Esophagus squamous epithelium (tissue), 5 donors: Measurements from ENCODE around the gene CASK. TPM values are rescaled to one million over a fixed set of nuclear protein-coding genes. Genes with fewer than 3 reads are reported as not detected.
"Not testable (repeated sequence)": the region's sequence is repeated elsewhere in the genome, so short reads cannot be mapped to it uniquely, and the experiment has no call there.

Experiments
- DNase-seq: peaks from one replicate; lab custom pipeline; 2025; lab: John Stamatoyannopoulos, UW
- H3K27ac ChIP-seq, 4 donors: fragments of 200-600 bp; sonication (generic); one replicate each; pipeline ENCODE4 v1.5.1; 2016 to 2019; ENCODE audit warnings: mild to moderate bottlenecking in 1 of 4
- H3K27me3 ChIP-seq, 4 donors: fragments of 200-600 bp; sonication (generic); 1 replicate in 3 of 4; 2 replicates in 1 of 4; pipeline versions ENCODE4 v1.5.1 to v1.6.0; 2017 to 2021; ENCODE audit warnings: antibody characterized with exemption in 1 of 4
- H3K36me3 ChIP-seq, 3 donors: fragments of 200-600 bp; sonication (generic); one replicate each; pipeline ENCODE4 v1.5.1; 2016 to 2019
- H3K4me1 ChIP-seq, 3 donors: fragments of 200-600 bp; sonication (generic); one replicate each; pipeline ENCODE4 v1.5.1; 2017 to 2019
- H3K4me3 ChIP-seq, 4 donors: fragments of 200-600 bp; sonication (generic); 1 replicate in 3 of 4; 2 replicates in 1 of 4; pipeline ENCODE4 v1.5.1; 2016 to 2019; ENCODE audit warnings: mild to moderate bottlenecking in 2 of 4, moderate library complexity in 1 of 4
- H3K9me3 ChIP-seq, 3 donors: fragments of 200-600 bp; sonication (generic); one replicate each; pipeline ENCODE4 v1.5.1; 2016 to 2019
- POLR2A ChIP-seq, 4 donors: fragments of 450-650 bp; IDR thresholded peaks; one replicate each; pipeline ENCODE4 v1.6.1; 2017; ENCODE audit warnings: antibody characterized with exemption in 4 of 4, mild to moderate bottlenecking in 4 of 4, moderate library complexity in 3 of 4
- WGBS, 2 donors: methylation state at CpG; one replicate each; pipeline ENCODE4 v1.1.5; 2018; 5-methylcytosine and 5-hydroxymethylcytosine counted together
- intact Hi-C: fragments of 100-400 bp; cut with DNase I; formaldehyde crosslinking; loops from one replicate; pipeline ENCODE4 v1.15.0; 2022
- total RNA-seq, 4 donors: library from RNA; depleted of rRNA; stranded (reverse); fragments of >200 nt; gene quantifications; one replicate each; pipeline ENCODE4 v1.1.0, GENCODE V29; 2016
- TF ChIP-seq, protein P1 (sequence below), 6 experiments: fragments of 450-650 bp in 4 of 6; fragments of 200-600 bp in 2 of 6; sonication (generic) in 2 of 6; IDR thresholded peaks; one replicate each; pipeline ENCODE4 v1.5.1; 2016 to 2019; ENCODE audit warnings: antibody characterized with exemption in 6 of 6, mild to moderate bottlenecking in 4 of 6, moderate library complexity in 4 of 6
- donor health status: DM: yes; HTN: yes; CAD: no.

CASK gene
- total RNA-seq, 4 donors from 2014 or later: 32.3 to 57.4 (median 36.0) TPM

DNA sequence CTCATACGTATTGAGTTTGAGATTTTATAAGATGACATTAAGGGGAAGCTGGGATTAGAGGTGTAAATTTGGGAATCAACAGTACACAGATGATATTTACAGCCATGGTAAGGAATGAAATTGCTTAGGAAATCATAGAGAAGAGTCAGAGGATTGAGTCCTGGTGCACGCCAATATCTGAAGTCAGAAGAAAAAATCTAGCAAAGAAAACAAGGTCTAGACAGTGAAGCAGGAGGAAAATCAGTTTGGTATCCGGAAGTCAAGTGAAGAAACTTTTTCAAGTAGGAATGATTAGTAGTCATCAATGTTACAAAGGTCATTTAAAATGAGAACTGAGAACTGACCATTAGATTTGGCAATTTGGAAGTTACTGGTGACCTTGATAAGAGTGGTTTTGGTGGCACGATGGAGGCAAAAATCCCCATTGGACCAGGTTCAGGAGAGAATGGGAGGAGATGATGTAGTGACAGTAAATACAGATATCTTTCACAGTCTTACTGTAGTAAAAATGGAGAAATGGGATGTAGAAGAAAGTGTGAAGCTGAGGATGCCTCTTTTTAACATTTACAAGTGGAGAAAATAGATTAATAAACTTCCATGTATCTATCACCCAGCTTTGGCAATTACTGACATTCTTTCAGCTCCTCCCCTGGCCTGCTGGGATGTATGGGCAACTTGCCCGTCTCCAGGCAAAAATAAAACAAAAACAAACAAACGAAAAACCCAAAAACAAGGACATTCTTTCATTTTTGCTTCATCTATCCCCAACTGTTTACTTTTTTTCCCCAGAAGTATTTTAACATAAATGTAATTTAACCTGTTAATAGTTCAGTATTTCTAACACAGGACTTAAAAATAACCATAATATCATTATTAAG, 245.9 kb downstream of the CASK start:
- TF ChIP-seq, protein P1, sequence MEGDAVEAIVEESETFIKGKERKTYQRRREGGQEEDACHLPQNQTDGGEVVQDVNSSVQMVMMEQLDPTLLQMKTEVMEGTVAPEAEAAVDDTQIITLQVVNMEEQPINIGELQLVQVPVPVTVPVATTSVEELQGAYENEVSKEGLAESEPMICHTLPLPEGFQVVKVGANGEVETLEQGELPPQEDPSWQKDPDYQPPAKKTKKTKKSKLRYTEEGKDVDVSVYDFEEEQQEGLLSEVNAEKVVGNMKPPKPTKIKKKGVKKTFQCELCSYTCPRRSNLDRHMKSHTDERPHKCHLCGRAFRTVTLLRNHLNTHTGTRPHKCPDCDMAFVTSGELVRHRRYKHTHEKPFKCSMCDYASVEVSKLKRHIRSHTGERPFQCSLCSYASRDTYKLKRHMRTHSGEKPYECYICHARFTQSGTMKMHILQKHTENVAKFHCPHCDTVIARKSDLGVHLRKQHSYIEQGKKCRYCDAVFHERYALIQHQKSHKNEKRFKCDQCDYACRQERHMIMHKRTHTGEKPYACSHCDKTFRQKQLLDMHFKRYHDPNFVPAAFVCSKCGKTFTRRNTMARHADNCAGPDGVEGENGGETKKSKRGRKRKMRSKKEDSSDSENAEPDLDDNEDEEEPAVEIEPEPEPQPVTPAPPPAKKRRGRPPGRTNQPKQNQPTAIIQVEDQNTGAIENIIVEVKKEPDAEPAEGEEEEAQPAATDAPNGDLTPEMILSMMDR (IDR thresholded peaks at IDR 0.05): no peak
- DNase-seq: no peak
- Histone ChIP-seq H3K9me3 (no peaks in the 10 kb centered on the region), H3K4me3 (no peak overlapping the region), H3K27me3 (no peaks in the 10 kb centered on the region), H3K27ac (no peak overlapping the region), H3K36me3 (no peaks in the 10 kb centered on the region), H3K4me1 (no peaks in the 10 kb centered on the region)
- intact Hi-C loops: no loop called here
- 68 to 69% methylated on average over 6 of the region's 6 CpGs for WGBS, 2 donors

DNA sequence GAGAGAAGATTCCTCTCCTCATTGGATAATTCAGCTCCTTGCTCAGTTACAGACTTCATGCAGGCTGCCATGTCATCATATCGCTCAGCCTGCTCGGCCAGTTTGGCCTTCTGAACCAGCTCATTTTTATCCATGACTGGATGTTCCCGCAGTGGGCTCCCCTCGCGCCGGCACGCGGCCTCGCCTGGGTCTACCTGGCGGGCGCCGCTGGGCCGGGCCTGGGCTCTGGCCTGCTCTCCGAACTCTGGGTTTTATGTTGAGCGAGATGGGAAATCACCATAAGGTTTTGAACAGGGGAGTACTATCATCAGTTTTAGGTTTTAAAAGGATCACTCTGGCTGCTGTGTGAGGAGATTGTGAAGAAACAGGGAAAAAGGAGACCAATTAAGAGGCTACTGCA, 247.0 kb downstream of the CASK start:
- H3K27me3 ChIP-seq, H3K9me3 ChIP-seq, H3K36me3 ChIP-seq, H3K27ac ChIP-seq, intact Hi-C loops, H3K4me3 ChIP-seq, H3K4me1 ChIP-seq, DNase-seq: not testable (repeated sequence)
- WGBS, 2 donors: 98% methylated on average over 4 of the region's 15 CpGs; no CpG with 5 or more reads in 1 of the 2 donors

DNA sequence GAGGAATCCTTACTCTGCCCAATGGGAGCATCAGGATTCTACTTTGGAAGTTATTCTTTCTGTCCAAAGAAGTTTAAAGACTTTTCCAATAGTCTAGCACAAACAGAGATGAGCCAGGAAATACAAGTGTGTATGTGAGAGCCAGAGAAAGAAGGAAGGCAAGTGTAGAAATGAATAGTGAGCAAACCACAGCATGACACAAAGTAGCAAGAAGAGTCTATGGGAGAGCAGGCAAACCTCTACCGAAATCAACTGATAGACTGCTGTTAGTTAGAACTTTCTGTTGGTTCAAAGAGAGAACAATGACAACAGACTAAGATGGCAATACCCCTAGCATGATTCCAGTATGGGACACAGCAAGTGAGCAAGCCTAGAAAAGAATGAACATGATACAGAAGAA, 250.7 kb downstream of the CASK start:
- Histone ChIP-seq H3K27ac (no peak overlapping the region), H3K4me1 (no peaks in the 10 kb centered on the region), H3K36me3 (peaks cover 0 to 5% (median 0%) of the 10 kb centered on the region in 3 donors), H3K4me3 (no peak overlapping the region), H3K9me3 (no peaks in the 10 kb centered on the region), H3K27me3 (no peaks in the 10 kb centered on the region)
- WGBS, 2 donors: 70 to 74% methylated on average over 1 of the region's 1 CpG
- DNase-seq: no peak
- TF ChIP-seq, protein P1 (IDR thresholded peaks at IDR 0.05): no peak
- no peak for TF ChIP-seq POLR2A (IDR thresholded peaks at IDR 0.05)
- intact Hi-C loops: no loop called here

DNA sequence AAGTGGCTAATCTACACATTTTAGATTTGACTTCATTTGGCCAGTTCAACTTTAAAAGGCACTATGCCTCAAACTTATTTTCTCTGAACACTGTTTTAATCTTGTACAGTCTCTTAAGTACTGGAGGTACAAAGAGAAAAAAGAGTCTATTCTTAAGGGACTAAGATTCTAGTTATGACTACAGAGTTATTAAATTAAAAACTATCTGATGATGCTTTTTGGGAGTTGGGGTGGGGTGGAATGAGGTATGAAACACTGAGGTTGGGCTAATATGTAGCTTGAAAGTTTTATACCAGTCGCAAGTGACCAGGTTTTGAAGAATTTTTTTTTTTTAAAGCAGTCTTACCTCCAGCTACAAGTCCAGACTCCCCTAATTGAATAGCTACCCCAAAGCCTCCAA, 252.3 kb downstream of the CASK start:
- intact Hi-C loops: no loop called here
- Histone ChIP-seq H3K27me3 (no peaks in the 10 kb centered on the region), H3K4me3 (no peak overlapping the region), H3K36me3 (peaks cover 0 to 5% (median 0%) of the 10 kb centered on the region in 3 donors), H3K9me3 (no peaks in the 10 kb centered on the region), H3K27ac (no peak overlapping the region), H3K4me1 (no peaks in the 10 kb centered on the region)
- no peak for TF ChIP-seq POLR2A (IDR thresholded peaks at IDR 0.05)
- TF ChIP-seq, protein P1 (IDR thresholded peaks at IDR 0.05): no peak
- DNase-seq: no peak
- 68 to 80% methylated on average over 1 of the region's 1 CpG for WGBS, 2 donors

DNA sequence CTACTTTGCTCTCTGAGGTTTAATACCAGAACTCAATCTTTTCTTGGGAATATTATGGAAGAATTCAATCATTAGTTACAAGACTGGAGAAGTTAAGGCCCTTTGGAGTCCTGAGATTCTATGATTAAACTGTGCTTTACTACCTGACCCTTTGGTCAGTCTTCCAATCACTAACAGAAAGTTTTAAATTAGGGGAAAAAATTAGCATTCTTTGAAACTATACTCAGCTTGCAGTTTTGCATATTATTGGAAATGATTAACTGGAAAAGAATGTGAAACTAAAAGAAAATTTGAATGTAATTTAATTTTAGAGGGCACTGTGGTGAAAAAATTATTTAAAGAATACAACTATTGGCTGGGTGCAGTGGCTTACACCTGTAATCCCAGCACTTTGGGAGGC, 253.2 kb downstream of the CASK start:
- Histone ChIP-seq H3K4me3 (no peak overlapping the region), H3K9me3 (no peaks in the 10 kb centered on the region), H3K36me3 (peaks cover 0 to 6% (median 0%) of the 10 kb centered on the region in 3 donors), H3K27ac (no peak overlapping the region), H3K4me1 (no peaks in the 10 kb centered on the region), H3K27me3 (no peaks in the 10 kb centered on the region)
- TF ChIP-seq, protein P1 (IDR thresholded peaks at IDR 0.05): no peak
- no peak for TF ChIP-seq POLR2A (IDR thresholded peaks at IDR 0.05)
- intact Hi-C loops: no loop called here
- no peak for DNase-seq
